Panc1 (cell line): Measurements from ENCODE around the gene ZFYVE26.

Experiments used
- CTCF ChIP-seq: fragments of 450-650 bp; IDR thresholded peaks from 2 replicates; pipeline ENCODE4 v1.5.1; 2017; ENCODE audit warnings: mild to moderate bottlenecking
- POLR2AphosphoS5 ChIP-seq: IDR thresholded peaks from 2 replicates; pipeline ENCODE4 v1.6.1; 2012; ENCODE audit warnings: mild to moderate bottlenecking, low read depth, low read length, moderate library complexity
- REST ChIP-seq, 2 experiments: IDR thresholded peaks; 2 replicates each; pipeline ENCODE4 v1.6.1; 2011 to 2012; ENCODE audit warnings: low read depth in 2 of 2, control low read depth in 1 of 2, low read length in 1 of 2, mild to moderate bottlenecking in 1 of 2, moderate library complexity in 1 of 2; ENCODE audit not compliant: insufficient read depth in 1 of 2
- SIN3A ChIP-seq: IDR thresholded peaks from 2 replicates; pipeline ENCODE4 v1.6.1; 2012; ENCODE audit warnings: low read depth, mild to moderate bottlenecking, low read length, moderate library complexity, borderline replicate concordance; ENCODE audit not compliant: insufficient read depth
- TCF7L2 ChIP-seq: IDR thresholded peaks from 2 replicates; pipeline ENCODE4 v1.6.1; 2011; ENCODE audit warnings: mild to moderate bottlenecking, low read depth, low read length, inconsistent platforms

- TF ChIP-seq TCF7L2 (no peak), POLR2AphosphoS5 (no peak), CTCF (no peak), REST (IDR thresholded peaks at IDR 0.05; ENCODE audit: insufficient read depth in 1 of 2, low read depth in 2 of 2, low read length in 1 of 2) (no peak), SIN3A (no peak)
Observed at GRCh38 chr14:67697006-67697405, 119.4 kb downstream of the ZFYVE26 start.
